ENCODE results near the gene CD59.
"Not testable (repeated sequence)": the region's sequence is repeated elsewhere in the genome, so short reads cannot be mapped to it uniquely, and the experiment has no call there.

Gene CD59

DNA sequence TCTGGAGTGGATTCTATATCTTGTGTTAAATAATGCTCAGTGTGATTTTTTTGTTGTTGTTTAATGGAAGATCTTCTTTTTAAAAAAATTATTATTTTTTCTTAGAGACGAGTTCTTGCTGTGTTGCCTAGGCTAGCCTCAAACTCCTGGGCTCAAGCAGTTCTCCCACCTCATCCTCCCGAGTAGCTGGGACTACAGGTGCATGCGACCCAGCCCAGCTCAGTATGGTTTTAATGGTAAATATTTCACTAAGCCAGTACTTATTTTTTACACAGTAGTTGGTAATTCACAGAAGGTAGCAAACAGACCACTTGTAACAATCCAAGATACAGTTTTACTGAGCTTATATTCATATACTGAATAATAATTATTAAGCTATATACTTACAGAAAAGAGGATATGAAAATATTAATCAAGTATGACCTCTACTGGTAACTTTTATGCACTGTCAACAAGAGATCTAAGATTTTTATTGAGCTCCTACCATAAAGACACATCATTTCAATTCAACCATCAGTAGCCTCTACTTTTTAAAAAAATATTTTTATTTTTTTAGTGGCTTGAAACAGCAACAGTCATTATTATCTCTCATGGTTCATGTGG, 6.1 kb upstream of the CD59 start:
- DNase-seq (ENCODE audit: low read depth) = peak; percentile 41

DNA sequence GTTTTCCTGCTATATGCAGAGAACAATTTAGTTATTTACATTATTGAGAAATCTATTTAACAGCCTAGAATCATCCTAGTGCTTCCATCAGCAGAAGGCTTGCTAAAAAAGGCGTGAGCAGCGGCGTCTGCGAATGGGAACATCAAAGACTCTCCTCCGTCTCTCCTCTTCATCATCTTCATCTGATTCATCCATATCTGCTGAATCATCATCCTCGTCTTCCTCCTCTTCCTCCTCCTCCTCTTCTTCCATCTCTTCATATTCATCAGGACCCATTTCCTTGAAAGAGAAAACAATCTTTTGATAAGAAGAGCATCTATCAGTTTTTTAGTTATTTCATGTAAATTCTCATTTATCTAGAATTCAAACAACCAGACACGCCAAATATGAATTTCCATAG, 5.6 kb upstream of the CD59 start:
- no peak for DNase-seq (ENCODE audit: low read depth)

DNA sequence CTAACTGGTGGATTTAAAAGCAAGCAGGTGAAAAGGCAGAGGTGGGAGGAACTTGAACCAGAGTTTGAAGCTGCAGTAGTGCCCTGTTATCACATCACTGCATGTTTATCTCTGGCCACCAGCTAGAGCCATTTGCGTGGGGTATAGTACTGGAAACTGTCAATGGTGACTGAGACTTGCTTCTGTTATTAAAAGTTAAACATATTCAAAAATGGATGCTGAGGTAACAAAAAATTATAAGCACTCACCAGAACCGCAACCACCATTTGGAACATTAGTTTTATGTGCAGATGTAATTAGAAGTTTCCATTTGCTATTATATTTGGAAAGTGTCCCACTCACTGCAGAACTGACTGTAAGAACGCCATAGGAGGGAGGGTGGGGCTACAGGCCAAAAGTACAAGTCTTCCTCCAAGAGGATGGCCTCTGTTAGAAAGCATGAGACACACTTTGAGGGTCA, 1.2 kb upstream of the CD59 start:
- no peak for DNase-seq (ENCODE audit: low read depth)

DNA sequence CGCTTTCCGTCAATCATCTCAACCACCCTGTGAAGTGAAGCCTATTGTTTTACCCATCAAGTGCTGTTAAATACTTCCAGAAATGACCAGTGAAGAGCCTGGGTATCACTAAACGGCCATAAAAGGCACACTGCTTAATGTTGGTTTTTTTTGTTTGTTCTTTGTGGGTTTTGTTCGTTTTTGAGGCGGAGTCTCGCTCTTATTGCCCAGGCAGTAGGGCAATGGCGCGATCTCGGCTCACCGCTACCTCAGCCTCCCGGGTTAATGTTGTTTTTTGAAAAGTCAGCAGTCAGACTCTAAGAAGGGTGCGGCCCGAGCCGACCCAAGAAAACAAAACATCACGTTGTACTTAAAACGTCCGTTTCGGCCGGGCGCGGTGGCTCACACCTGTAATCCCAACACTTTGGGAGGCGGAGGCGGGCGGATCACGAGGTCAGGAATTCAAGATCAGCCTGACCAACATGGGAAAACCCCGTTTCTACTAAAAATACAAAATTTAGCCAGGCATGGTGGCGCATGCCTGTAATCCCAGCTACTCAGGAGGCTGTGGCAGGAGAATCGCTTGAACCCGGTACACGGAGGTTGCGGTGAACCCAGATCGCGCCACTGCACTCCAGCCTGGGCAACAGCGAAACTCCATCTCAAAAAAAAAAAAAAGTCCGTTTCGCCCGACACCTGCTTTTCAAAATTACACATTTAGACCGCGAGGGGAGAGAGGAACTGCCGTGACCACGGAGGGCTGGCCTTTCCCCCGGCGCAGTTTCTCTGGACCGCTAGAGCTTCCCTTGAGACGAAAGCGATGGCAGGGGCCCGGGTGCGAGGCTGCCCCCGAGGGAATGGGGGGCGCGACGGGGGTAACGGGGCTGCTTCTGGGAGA, 714 bp downstream of the CD59 start:
- peak; percentile 36 for DNase-seq (ENCODE audit: low read depth)

DNA sequence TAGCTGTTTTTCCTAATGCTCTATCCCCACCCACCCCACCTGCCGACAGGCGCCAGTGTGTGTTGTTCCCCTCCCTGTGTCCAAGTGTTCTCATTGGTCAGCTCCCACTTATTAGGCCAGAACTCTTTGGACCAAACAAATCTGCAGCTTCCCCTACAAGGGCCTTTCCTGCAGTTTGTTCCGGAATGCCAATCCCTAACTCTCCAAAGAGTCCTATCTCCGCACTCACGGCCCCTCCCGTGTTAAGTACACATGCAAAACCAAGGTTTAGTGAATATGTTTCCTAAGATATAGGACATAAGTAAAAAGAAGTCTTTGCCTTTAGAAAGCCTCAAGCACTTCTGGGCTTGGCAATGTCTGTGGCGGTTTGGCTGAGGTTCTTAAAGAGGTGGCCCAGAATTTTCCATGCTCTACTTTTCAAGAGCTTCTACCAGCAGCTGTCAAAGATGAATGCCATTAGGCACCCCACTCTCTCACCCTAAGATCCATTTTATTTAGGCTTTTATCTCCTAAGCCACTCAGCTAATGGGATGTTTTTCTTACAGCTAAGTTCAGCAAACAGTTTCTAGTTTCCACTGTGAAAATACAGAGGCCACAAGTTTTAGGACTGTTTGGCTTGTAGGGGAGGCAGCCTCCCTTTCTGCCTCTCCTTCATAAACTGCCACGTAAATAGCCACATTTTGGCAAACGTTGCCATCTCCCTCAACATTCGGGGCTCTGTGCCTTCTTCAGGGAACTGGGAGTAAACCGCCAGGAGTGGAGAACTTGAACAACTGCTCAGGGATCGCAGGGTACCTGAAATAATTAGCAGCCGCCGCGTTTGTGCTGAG, 1.6 kb downstream of the CD59 start:
- peak; percentile 67 for DNase-seq (ENCODE audit: low read depth)

DNA sequence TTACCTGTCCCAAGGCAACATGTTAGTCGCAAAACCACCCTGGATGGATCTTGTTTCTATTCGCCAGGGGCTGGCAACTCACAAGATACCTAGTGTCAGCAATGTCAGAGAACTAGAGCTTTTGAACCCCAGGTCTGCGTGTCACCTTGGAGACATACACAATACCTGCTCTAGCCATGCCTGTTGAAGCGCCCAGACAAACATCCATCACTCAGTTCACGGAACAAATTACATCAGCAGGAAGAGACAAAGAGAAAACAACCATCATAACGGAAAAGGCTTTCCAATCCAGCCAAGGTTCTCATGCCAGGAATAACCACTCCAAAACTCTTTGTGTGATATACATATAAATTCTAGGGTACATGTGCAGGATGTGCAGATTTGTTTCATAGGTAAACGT, 2.2 kb downstream of the CD59 start:
- DNase-seq (ENCODE audit: low read depth) = peak; percentile 31

DNA sequence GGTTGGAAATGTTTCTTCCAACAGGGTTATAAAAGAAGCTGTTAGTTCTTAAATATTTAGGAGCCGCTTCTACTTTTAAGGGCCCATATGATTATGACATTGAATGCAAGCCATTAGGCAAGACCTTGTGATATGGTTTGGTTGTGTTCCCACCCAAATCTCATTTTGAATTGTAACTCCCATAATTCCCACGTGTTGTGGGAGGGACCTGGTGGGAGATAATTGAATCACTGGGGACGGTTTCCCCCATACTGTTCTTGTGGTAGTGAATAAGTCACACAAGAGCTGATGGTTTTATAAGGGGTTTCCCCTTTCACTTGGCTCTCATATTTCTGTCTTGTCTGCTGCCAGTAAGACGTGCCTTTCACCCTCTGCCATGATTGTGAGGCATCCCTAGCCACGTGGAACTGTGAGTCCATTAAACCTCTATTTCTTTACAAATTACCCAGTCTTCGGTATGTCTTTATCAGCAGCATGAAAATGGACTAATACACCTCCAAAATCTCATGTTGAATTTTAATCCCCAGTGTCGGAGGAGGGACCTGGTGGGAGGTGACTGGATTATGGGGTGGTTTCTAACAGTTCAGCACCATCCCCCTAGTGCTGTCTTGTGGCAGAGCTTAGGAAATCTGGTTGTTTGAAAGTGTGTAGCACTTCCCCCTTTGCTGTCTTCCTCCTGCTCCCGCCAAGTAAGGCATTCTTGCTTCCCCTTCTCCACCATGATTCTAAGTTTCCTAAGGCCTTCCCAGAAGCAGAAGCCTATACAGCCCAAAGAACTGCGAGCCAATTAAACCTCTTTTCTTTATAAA, 4.3 kb downstream of the CD59 start:
- DNase-seq (ENCODE audit: low read depth) = peak; percentile 62

DNA sequence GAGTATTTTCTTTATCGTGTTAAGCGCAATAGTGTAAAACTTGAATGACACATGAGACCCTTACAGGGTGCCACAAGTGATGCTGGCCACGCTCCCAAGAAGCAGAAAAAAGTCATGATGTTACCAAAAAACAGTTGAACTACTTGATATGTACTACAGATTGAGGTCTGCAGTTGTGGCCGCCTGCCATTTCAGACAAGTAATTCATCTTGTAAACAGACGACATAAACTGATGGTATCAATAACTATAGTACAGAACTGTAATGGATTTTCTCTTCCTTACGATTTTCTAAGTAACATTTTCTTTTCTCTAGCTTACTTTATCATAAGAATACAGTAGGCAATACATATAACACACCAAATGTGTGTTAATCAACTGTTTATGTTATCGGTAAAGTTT, 5.5 kb downstream of the CD59 start:
- DNase-seq (ENCODE audit: low read depth) = no peak

DNA sequence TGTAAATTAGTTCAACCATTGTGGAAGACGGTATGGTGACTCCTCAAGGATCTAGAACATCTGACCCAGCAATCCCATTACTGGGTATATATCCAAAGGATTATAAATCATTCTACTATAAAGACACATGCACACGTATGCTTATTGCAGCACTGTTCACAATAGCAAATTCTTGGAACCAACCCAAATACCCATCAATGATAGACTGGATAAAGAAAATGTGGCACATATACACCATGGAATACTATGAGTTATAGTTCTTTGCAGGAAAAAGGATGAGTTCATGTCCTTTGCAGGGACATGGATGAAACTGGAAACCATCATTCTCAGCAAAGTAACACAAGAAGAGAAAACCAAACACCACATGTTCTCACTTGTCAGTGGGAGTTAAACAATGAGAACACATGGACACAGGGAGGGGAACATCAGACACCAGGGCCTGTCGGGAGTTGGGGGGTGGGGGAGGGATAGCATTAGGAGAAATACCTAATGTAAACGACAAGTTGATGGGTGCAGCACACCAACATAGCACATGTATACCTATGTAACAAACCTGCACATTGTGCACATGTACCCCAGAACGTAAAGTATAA, 7.1 kb downstream of the CD59 start:
- DNase-seq (ENCODE audit: low read depth) = not testable (repeated sequence)

DNA sequence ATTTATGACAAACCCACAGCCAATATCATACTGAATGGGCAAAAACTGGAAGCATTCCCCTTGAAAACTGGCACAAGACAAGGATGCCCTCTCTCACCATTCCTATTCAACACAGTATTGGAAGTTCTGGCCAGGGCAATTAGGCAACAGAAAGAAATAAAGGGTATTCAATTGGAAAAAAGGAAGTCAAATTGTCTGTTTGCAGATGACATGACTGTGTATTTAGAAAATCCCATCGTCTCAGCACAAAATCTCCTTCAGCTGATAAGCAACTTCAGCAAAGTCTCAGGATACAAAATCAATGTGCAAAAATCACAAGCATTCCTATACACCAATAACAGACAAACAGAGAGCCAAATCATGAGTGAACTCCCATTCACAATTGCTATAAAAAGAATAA, 8.7 kb downstream of the CD59 start:
- DNase-seq (ENCODE audit: low read depth) = not testable (repeated sequence)

DNA sequence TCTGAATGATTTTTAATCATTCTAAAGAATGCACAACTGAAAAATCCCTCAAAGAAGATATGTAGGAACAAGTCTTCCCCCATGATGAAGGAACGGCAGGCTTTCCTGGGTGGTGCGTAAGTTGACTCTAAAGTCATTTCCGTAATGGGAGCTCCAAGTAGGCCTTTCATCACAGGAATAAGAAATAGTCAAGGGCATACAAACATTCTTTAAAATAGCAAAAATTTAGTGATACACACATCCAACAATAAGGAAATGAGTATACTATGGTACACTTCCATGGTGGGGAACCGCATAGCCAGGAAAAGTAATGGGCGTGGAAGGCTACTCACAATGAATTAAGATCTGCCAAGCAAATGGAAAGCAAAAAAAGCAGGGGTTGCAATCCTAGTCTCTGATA, 10.7 kb downstream of the CD59 start:
- DNase-seq (ENCODE audit: low read depth) = no peak

DNA sequence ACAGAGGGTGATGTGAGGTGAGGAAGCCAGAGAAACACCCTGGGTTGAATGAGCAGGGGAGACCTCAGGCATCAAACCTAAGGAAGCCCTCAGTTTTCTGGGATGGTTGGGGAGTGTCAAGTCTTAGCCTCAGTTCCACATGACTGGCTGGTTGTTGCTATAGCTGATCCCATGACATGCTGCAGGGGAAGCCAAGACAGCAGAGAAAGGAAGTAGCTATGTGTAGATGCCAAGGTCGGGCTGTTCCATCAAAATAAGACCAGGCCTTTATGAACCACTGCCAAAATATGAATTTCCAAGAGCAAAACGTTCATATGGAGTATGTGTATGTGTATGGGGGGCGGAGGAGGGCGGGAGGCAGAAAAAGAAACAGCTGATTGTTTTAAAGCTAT, 11.6 kb downstream of the CD59 start:
- DNase-seq (ENCODE audit: low read depth) = peak; percentile 73

DNA sequence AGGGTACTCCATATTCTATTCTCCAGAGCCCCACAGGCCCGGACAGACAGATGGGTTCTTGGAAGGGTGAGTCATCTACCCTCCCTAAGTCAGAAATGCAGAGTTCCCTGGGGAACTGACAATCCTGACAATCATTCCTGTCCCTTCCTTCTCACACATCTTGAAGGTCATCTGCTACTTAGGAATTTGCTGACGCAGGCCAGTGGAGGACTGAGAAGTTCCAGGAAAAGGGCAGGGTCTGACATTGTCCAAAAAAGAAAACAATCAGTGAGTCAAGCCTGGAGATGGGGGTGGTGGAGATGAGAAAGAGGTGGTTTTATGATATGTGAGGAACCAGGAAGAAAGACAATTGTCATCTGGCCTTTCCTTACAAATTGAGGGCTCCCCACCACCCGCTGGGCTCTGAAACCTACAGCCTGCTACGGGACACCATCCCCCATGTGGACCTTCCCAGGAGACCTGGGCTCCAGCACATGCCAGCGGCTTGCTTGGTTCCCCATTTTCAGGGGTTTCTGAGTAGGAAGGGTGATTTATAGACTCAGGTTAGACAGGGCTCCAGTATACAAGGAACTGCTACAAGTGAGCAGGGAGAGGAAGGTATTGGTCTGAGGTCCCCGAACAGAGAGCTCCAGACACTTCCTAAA, 12.9 kb downstream of the CD59 start:
- DNase-seq (ENCODE audit: low read depth) = peak; percentile 90

DNA sequence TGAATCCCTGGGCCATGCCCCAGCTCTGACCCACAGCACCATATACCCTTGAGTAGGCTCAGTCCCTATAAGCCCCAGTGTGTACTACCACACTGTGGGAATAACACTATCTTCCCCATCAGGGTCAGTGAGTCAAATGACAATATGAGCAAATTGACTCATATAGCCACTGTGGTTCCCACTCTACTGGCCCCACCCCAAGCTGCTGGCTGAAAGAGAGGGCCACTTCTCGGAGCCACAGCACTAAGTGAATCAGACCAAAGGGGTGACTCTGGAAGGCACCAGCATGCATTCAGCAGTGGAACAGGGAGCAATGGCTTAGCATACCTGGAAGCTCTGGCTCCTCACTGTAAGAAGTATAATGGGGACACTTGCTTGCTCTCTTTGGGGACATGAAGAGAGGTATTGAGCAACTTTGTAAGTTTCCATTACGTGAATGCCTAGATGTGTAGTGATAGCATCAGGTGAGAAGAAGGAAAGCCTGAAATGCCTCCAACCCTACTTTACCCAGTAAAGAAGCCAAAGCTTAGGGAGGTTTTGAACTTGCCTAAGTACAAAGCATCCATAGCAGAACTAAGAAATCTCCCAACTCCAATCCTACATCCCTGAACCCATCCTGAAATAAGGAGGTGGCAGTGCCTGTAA, 13.5 kb downstream of the CD59 start:
- DNase-seq (ENCODE audit: low read depth) = peak; percentile 75

DNA sequence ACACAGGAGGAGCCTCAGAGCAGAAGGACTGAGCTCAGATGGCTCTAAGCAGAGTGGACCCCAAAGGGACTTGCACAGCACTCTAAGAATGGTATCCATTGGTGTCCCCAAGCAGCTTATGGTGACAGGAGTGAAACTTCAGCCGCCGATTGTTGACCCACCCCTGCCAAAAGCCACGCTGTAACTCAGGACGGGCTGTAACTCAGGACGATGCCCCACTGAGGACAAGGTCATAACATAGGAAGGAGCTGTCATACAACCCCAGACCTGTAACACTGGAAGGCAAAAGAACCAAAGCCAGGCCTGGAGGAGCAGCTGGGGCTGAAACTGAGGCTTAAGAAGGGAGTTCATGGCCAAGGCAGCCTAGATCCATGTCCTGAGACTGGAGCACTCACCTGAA, 14.2 kb downstream of the CD59 start:
- DNase-seq (ENCODE audit: low read depth) = no peak

DNA sequence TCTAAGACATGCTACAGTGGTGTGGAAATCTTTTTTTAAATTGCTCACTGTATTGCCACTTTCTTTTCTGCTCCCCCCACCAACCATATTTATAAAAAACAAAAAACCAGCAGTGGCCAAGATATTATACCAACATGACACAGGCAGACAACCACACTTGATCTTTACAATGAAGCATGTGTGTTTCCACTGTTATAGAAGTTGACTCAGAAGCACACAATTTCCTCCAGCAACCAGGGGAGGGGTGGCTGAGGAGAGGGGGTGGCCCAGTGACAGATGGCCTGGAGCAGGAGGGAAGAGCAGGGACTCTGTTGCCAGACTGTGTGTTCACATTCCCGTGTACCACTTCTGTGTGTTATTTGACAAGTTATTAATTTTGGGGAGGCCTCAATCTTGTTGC, 14.8 kb downstream of the CD59 start:
- DNase-seq (ENCODE audit: low read depth) = peak; percentile 56

DNA sequence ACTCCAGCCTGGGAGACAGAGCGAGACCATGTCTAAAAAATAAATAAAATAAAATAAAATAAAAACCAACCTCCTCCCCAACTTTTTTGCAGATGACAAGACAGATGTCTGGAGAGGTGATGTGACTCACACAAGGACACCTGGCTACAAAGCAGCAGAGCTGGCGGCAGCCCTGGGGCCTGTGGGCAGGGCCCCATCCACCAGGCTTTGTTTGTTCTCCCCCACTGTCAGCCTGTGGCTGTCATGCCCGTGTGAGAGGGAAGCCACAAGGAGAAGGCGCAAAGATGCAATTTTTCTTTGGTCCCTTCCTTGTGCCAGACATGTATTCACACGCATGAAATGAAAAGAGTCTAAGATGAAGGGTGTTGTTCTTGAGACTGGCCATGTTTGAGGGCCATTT, 16.6 kb downstream of the CD59 start:
- DNase-seq (ENCODE audit: low read depth) = no peak

DNA sequence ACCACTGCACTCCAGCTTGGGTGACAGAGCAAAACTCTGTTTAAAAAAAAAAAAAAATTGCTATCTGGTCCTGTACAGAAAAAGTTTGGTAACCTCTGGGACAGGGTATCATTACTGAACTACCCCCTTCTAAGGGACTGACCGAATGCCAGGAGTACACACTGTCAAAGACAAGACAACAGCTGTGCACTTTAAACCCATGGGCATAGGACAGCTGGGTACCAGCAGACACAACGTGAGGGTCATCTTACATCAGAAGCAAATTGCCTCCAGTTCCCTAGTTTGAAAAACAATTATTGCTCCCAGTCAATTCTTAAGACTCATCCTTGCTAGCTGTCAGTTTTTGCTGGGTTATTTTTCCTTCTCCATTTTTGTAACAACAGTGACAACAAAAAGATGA, 17.8 kb downstream of the CD59 start:
- DNase-seq (ENCODE audit: low read depth) = no peak

DNA sequence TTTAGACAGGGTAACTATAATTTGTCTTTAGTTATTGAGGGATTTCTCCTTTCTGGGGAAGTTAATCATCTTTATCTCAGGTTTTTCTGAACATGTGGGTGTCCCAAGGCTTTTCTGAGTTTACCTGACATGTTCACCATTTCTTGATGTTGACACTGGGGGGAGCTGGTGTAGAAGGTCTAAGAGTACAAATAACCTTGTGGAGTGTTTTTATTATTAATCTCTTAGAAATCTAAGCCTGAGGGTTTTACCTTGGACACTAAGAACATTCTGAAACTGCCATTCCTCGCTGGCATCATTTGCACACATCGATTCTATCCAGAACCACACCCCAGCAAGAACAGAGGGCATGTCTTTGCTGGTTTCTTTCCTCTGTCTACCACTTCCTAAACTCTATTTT, 20.0 kb downstream of the CD59 start:
- peak; percentile 60 for DNase-seq (ENCODE audit: low read depth)

DNA sequence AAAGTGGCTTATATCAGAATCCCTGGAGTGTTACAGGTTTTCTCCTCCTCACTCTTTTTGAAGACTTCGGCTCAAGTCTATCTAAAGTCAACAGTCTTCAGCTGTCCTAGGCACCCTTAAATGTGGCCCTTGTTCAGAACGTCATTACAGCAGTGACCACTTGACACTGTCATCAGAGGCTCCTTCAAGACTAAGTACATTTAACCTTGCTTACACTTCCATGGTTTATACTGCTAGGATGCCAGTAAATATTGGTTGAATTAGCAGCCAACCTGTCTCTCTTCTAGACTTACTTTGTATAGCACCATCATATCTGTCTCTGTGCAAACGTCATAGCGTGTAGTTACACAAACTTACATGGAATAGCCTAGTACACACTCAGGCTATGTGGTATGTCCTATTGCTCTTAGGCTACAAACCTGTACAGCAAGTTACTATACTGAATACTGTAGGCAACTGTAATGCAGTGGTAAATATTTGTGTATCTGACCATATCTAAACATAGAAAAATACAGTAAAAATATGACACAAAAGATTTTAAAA, 22.3 kb downstream of the CD59 start:
- no peak for DNase-seq (ENCODE audit: low read depth)

All from iris pigment epithelial cell (primary cell).